ENCODE data around the gene C1orf210. TPM values are rescaled to one million over a fixed set of nuclear protein-coding genes. Genes with fewer than 3 reads are reported as not detected.

C1orf210 gene
- total RNA-seq, 1 donor from 2014 or later = 3.7 TPM

DNA sequence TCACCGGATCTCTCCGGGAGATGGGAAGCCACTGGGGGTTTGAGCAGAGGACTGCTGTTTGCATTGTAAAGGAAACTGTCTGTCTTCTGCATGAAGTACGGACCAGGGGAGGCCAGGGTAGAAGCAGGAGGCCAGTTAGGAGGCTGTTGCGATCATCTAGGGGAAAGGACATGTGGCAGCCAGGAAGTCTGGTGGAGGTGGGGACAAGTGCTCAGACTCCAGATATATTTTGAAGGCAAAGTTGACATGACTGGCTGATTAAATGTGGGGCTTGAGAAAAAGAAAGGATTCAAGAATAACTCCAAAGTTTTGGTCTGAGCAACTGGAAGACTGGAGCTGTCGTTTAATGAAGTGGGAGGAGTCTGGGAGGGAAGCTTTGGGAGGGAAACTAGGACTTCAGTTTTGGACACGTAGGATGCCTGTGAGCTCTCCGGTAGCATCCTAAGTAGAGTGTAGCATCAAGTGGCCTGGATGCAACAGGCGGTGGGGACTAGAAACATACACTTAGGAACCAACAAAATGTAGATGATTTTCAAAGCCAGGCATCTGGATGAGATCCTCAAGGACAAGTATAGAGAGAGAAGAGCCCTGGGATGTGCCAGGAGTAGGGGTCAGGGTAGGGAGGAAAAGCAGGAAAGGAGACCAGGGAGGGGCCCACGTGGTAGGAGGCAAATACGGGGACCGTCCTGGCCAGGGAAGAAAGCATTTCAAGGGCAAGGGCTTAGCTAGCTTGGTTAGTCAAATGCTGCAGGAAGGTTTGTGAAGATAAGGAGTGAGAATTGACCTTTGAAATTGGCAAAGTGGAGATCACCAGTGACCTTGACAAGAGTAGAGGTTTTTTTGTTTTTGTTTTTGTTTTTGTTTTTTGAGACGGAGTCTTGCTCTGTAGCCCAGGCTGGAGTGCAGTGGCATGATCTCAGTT lies 3.7 kb upstream of the C1orf210 start:
- Mint-ChIP-seq H3K4me1 (peaks cover 19% of the 10 kb centered on the region), H3K27ac (no peak overlapping the region), H3K9me3 (no peaks in the 10 kb centered on the region), H3K36me3 (no peaks in the 10 kb centered on the region), H3K4me3 (no peak overlapping the region), H3K27me3 (ENCODE audit: low read depth) (peaks cover 5% of the 10 kb centered on the region)
- DNase-seq (ENCODE audit: low spot score in 2 of 2, unreplicated experiment in 2 of 2) = no peak
- TF ChIP-seq, protein P1, sequence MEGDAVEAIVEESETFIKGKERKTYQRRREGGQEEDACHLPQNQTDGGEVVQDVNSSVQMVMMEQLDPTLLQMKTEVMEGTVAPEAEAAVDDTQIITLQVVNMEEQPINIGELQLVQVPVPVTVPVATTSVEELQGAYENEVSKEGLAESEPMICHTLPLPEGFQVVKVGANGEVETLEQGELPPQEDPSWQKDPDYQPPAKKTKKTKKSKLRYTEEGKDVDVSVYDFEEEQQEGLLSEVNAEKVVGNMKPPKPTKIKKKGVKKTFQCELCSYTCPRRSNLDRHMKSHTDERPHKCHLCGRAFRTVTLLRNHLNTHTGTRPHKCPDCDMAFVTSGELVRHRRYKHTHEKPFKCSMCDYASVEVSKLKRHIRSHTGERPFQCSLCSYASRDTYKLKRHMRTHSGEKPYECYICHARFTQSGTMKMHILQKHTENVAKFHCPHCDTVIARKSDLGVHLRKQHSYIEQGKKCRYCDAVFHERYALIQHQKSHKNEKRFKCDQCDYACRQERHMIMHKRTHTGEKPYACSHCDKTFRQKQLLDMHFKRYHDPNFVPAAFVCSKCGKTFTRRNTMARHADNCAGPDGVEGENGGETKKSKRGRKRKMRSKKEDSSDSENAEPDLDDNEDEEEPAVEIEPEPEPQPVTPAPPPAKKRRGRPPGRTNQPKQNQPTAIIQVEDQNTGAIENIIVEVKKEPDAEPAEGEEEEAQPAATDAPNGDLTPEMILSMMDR (IDR thresholded peaks at IDR 0.05; ENCODE audit: unreplicated experiment) = no peak

DNA sequence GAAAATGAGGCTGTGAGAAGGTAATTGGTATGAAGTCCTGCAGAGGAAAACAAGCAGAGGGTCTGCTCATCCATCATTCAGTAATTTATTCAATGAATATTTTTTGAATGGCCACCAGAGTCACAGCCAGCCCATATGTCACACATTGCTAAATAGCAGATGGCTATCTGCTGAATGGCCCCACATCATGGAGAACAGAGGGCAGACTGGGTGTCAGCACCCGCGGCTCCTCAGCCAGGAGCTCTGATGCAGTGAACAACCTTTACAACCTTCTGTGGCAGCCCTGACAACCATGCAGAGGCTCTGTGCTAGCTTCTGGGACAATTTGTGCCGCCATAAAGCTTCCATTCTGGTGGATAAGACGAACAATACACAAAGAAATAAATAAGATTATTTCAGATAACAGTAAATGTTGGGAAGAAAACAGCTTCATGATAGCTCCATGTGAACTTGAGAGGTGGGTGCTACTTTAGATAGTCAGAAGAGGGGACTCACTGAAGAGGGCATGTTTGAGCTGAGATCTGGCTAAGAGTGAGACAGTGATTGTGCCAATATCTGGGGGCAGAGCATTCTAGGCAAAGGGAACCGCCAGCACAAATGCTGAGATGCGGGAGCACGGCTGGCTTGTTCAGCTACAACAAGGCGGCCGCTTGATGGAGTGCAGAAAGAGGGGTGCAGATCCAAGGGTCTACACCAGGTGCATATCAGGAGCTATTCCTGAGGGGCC lies 2.8 kb upstream of the C1orf210 start:
- H3K36me3 Mint-ChIP-seq = no peaks in the 10 kb centered on the region
- peaks cover 19% of the 10 kb centered on the region for H3K4me1 Mint-ChIP-seq
- no peaks in the 10 kb centered on the region for H3K9me3 Mint-ChIP-seq
- TF ChIP-seq, protein P1 (IDR thresholded peaks at IDR 0.05; ENCODE audit: unreplicated experiment) = no peak
- no peak overlapping the region for H3K4me3 Mint-ChIP-seq
- peaks cover 5% of the 10 kb centered on the region for H3K27me3 Mint-ChIP-seq (ENCODE audit: low read depth)
- DNase-seq (ENCODE audit: low spot score in 2 of 2, unreplicated experiment in 2 of 2) = no peak
- no peak overlapping the region for H3K27ac Mint-ChIP-seq

DNA sequence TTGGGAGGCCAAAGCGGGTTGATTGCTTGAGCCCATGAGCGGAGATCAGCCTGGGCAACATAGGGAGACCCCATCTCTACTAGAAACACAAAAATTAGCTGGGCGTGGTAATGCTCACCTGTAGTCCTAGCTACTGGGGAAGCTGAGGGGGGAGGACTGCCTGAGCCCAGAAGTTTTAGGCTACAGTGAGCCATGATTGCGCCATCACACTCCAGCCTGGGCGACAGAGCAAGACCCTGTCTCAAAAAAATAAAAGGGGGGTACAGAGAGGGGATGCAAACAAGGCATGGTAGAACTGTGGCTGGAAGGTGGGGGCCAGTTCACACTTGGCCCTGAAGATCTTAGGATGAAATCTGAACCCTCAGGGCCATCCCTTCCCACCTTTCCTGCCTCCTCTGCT lies 1.2 kb upstream of the C1orf210 start:
- Mint-ChIP-seq H3K36me3 (no peaks in the 10 kb centered on the region), H3K9me3 (no peaks in the 10 kb centered on the region), H3K27ac (no peak overlapping the region), H3K27me3 (ENCODE audit: low read depth) (peaks cover 5% of the 10 kb centered on the region), H3K4me1 (peaks cover 19% of the 10 kb centered on the region), H3K4me3 (peak overlapping the region; percentile 77)
- no peak for DNase-seq (ENCODE audit: low spot score in 2 of 2, unreplicated experiment in 2 of 2)
- TF ChIP-seq, protein P1 (IDR thresholded peaks at IDR 0.05; ENCODE audit: unreplicated experiment) = no peak

GRCh38 chr1:43286115-43286514 lies 734 bp upstream of the C1orf210 start:
- H3K4me3 Mint-ChIP-seq = peak overlapping the region; percentile 77
- H3K27me3 Mint-ChIP-seq (ENCODE audit: low read depth) = peaks cover 5% of the 10 kb centered on the region
- TF ChIP-seq, protein P1 (IDR thresholded peaks at IDR 0.05; ENCODE audit: unreplicated experiment) = no peak
- H3K36me3 Mint-ChIP-seq = no peaks in the 10 kb centered on the region
- H3K9me3 Mint-ChIP-seq = no peaks in the 10 kb centered on the region
- DNase-seq (ENCODE audit: low spot score in 2 of 2, unreplicated experiment in 2 of 2) = no peak
- H3K27ac Mint-ChIP-seq = peak overlapping the region; percentile 58
- peaks cover 19% of the 10 kb centered on the region for H3K4me1 Mint-ChIP-seq

- Mint-ChIP-seq H3K27ac (peak overlapping the region; percentile 27), H3K36me3 (no peaks in the 10 kb centered on the region), H3K4me3 (peak overlapping the region; percentile 77), H3K4me1 (peaks cover 19% of the 10 kb centered on the region), H3K9me3 (no peaks in the 10 kb centered on the region), H3K27me3 (ENCODE audit: low read depth) (peaks cover 5% of the 10 kb centered on the region)
- no peak for DNase-seq (ENCODE audit: low spot score in 2 of 2, unreplicated experiment in 2 of 2)
- TF ChIP-seq, protein P1 (IDR thresholded peaks at IDR 0.05; ENCODE audit: unreplicated experiment) = no peak
Measured at GRCh38 chr1:43284546-43285110, 753 bp downstream of the C1orf210 start.
